Effector memory CD4-positive, alpha-beta T cell (primary cell): ENCODE measurements around the gene TMPO.
"Not testable (repeated sequence)": the region's sequence is repeated elsewhere in the genome, so short reads cannot be mapped to it uniquely, and the experiment has no call there.

Source experiments
- DNase-seq, 3 donors: peaks; one replicate each; pipeline ENCODE4 v3.0.0-alpha.2; 2020
- H3K27ac ChIP-seq: 2 replicates; pipeline ENCODE4 v1.7.0; 2013; ENCODE audit warnings: mild to moderate bottlenecking, low read length, moderate library complexity; ENCODE audit not compliant: insufficient read depth, poor library complexity, severe bottlenecking
- H3K27me3 ChIP-seq: replicated peaks from 2 replicates; pipeline ENCODE4 v1.7.0; 2013; ENCODE audit warnings: mild to moderate bottlenecking, low read length; ENCODE audit not compliant: insufficient read depth, control insufficient read depth, poor library complexity, severe bottlenecking
- H3K36me3 ChIP-seq: 2 replicates; pipeline ENCODE4 v1.7.0; 2013; ENCODE audit warnings: mild to moderate bottlenecking, low read length, moderate library complexity; ENCODE audit not compliant: control insufficient read depth, insufficient read depth
- H3K4me1 ChIP-seq: 2 replicates; pipeline ENCODE4 v1.7.0; 2013; ENCODE audit warnings: low read length, mild to moderate bottlenecking; ENCODE audit not compliant: control insufficient read depth, insufficient read depth, poor library complexity, severe bottlenecking
- H3K4me3 ChIP-seq: 2 replicates; pipeline ENCODE4 v1.7.0; 2013; ENCODE audit warnings: low read length, low read depth, mild to moderate bottlenecking; ENCODE audit not compliant: insufficient read depth, poor library complexity, severe bottlenecking
- H3K9me3 ChIP-seq: 2 replicates; pipeline ENCODE4 v1.7.0; 2013; ENCODE audit warnings: mild to moderate bottlenecking, low read length, moderate library complexity; ENCODE audit not compliant: control insufficient read depth

Gene TMPO

GRCh38 chr12:98485792-98486340 lies 29.5 kb upstream of the TMPO start:
- Histone ChIP-seq H3K4me1 (no peaks in the 10 kb centered on the region), H3K27ac (no peak overlapping the region), H3K27me3 (no peaks in the 10 kb centered on the region), H3K9me3 (no peaks in the 10 kb centered on the region), H3K36me3 (no peaks in the 10 kb centered on the region), H3K4me3 (no peak overlapping the region)
- no peak for DNase-seq

- not testable (repeated sequence) for H3K27ac ChIP-seq, H3K9me3 ChIP-seq, H3K4me3 ChIP-seq, DNase-seq, H3K36me3 ChIP-seq, H3K4me1 ChIP-seq, H3K27me3 ChIP-seq
Measured at GRCh38 chr12:98488416-98488815, 27.0 kb upstream of the TMPO start.

- H3K36me3 ChIP-seq: no peaks in the 10 kb centered on the region
- DNase-seq: no peak
Measured at GRCh38 chr12:98489176-98489575, 26.2 kb upstream of the TMPO start.

GRCh38 chr12:98490501-98491453 lies 24.6 kb upstream of the TMPO start:
- H3K9me3 ChIP-seq: no peaks in the 10 kb centered on the region
- no peak overlapping the region for H3K4me3 ChIP-seq
- peak; percentile 69 to 76 (median 69) for DNase-seq
- H3K27ac ChIP-seq: peak overlapping the region; percentile 20
- H3K27me3 ChIP-seq: no peaks in the 10 kb centered on the region
- no peaks in the 10 kb centered on the region for H3K4me1 ChIP-seq
- no peaks in the 10 kb centered on the region for H3K36me3 ChIP-seq

More at GRCh38 chr12:98489176-98489575, 26.2 kb upstream of the TMPO start:
- Histone ChIP-seq H3K4me3 (no peak overlapping the region), H3K27ac (no peak overlapping the region), H3K4me1 (no peaks in the 10 kb centered on the region), H3K9me3 (no peaks in the 10 kb centered on the region), H3K27me3 (no peaks in the 10 kb centered on the region)

GRCh38 chr12:98492580-98493140 lies 22.7 kb upstream of the TMPO start:
- DNase-seq: no peak
- Histone ChIP-seq H3K4me1 (no peaks in the 10 kb centered on the region), H3K4me3 (no peak overlapping the region), H3K27ac (no peak overlapping the region), H3K27me3 (no peaks in the 10 kb centered on the region), H3K9me3 (no peaks in the 10 kb centered on the region), H3K36me3 (no peaks in the 10 kb centered on the region)

GRCh38 chr12:98501266-98501629 lies 14.1 kb upstream of the TMPO start:
- DNase-seq, H3K9me3 ChIP-seq, H3K4me3 ChIP-seq, H3K36me3 ChIP-seq, H3K4me1 ChIP-seq, H3K27me3 ChIP-seq, H3K27ac ChIP-seq: not testable (repeated sequence)

GRCh38 chr12:98503342-98503591 lies 12.1 kb upstream of the TMPO start:
- H3K9me3 ChIP-seq: no peaks in the 10 kb centered on the region
- peak; percentile 65 to 75 (median 73) for DNase-seq
- no peaks in the 10 kb centered on the region for H3K27me3 ChIP-seq
- H3K27ac ChIP-seq: peak overlapping the region; percentile 88
- H3K4me1 ChIP-seq: no peaks in the 10 kb centered on the region
- H3K36me3 ChIP-seq: no peaks in the 10 kb centered on the region
- H3K4me3 ChIP-seq: peak overlapping the region; percentile 84

- peak; percentile 86 to 90 (median 88) for DNase-seq
- Histone ChIP-seq H3K4me3 (peak overlapping the region; percentile 84), H3K27me3 (no peaks in the 10 kb centered on the region), H3K27ac (peak overlapping the region; percentile 88), H3K4me1 (no peaks in the 10 kb centered on the region), H3K9me3 (no peaks in the 10 kb centered on the region), H3K36me3 (no peaks in the 10 kb centered on the region)
Measured at GRCh38 chr12:98503592-98504367, 11.6 kb upstream of the TMPO start.

- no peaks in the 10 kb centered on the region for H3K27me3 ChIP-seq
- H3K4me1 ChIP-seq: no peaks in the 10 kb centered on the region
- no peak for DNase-seq
- H3K27ac ChIP-seq: peak overlapping the region; percentile 88
- peak overlapping the region; percentile 84 for H3K4me3 ChIP-seq
- H3K36me3 ChIP-seq: no peaks in the 10 kb centered on the region
- H3K9me3 ChIP-seq: no peaks in the 10 kb centered on the region
Measured at GRCh38 chr12:98504368-98504617, 11.1 kb upstream of the TMPO start.

GRCh38 chr12:98509063-98509462 lies 6.3 kb upstream of the TMPO start:
- Histone ChIP-seq H3K4me3 (no peak overlapping the region), H3K27ac (no peak overlapping the region), H3K4me1 (peaks cover 4% of the 10 kb centered on the region), H3K36me3 (no peaks in the 10 kb centered on the region), H3K27me3 (no peaks in the 10 kb centered on the region), H3K9me3 (no peaks in the 10 kb centered on the region)
- DNase-seq: no peak
